ENCODE data around the gene DMBX1. TPM values are rescaled to one million over a fixed set of nuclear protein-coding genes. Genes with fewer than 3 reads are reported as not detected.

The DMBX1 gene
- total and polyA plus RNA-seq, 9 of the 15 experiments (the other 6 are each of a cell fraction or from before 2014, with no cell fraction given), result 0.25 to 4.3 (median 1.0) TPM

- TF ChIP-seq KDM2B (CRISPR knock-in tag; IDR thresholded peaks at IDR 0.05) (no peak), E2F1 (CRISPR knock-in tag; IDR thresholded peaks at IDR 0.05) (no peak; the same call in 1 of the 2 replicates), NBN (IDR thresholded peaks at IDR 0.05; ENCODE audit: low read depth) (peak; percentile 99), AFF1 (IDR thresholded peaks at IDR 0.05; ENCODE audit: low read depth in 1 of 2, partially characterized antibody in 2 of 2) (peak in 1 of 2 experiments; percentile 63), PHF21A (IDR thresholded peaks at IDR 0.05; ENCODE audit: borderline replicate concordance, low read depth) (0 out of 2 replicates have a peak, but pooled peaks have one; percentile 78), MAZ (CRISPR knock-in tag; conservative IDR thresholded peaks at IDR 0.05 in 1 of 2, IDR thresholded peaks at IDR 0.05 in 1 of 2) (peak; percentile 78 to 79), EHMT2 (IDR thresholded peaks at IDR 0.05) (peak; percentile 50; the same call in 1 of the 2 replicates), GATAD2A (IDR thresholded peaks at IDR 0.05) (peak; percentile 95), NR2C1 (IDR thresholded peaks at IDR 0.05) (peak; percentile 12; the same call in 1 of the 2 replicates), NR2C1 (tag; IDR thresholded peaks at IDR 0.05) (peak; percentile 46; the same call in 1 of the 2 replicates), NR1H2 (CRISPR knock-in tag; IDR thresholded peaks at IDR 0.05) (no peak), SNAPC5 (CRISPR knock-in tag; IDR thresholded peaks at IDR 0.05) (no peak), CHD1 (IDR thresholded peaks at IDR 0.05; ENCODE audit: low read length) (peak; percentile 64), ZNF41 (CRISPR knock-in tag; conservative IDR thresholded peaks at IDR 0.05) (no peak), ZNF551 (CRISPR knock-in tag; IDR thresholded peaks at IDR 0.05) (no peak), CHAMP1 (IDR thresholded peaks at IDR 0.05) (no peak), MCM2 (IDR thresholded peaks at IDR 0.05; ENCODE audit: low read depth) (no peak), MYBL2 (IDR thresholded peaks at IDR 0.05; ENCODE audit: low read depth) (no peak), MYBL2 (CRISPR knock-in tag; IDR thresholded peaks at IDR 0.05; ENCODE audit: borderline replicate concordance) (no peak), XRCC3 (IDR thresholded peaks at IDR 0.05) (no peak), PHTF2 (CRISPR knock-in tag; IDR thresholded peaks at IDR 0.05) (no peak), RBFOX2 (IDR thresholded peaks at IDR 0.05; ENCODE audit: low read depth, low read length) (peak; percentile 63)
Measured at GRCh38 chr1:46522184-46522968, 32.7 kb downstream of the DMBX1 start (continued).
